Measurements from ENCODE around the gene MYBPC1.
A peak's percentile ranks its signal among the peaks of the same experiment; 100 is the strongest.
"Not testable (repeated sequence)": the region's sequence is repeated elsewhere in the genome, so short reads cannot be mapped to it uniquely, and the experiment has no call there.

The MYBPC1 gene

DNA sequence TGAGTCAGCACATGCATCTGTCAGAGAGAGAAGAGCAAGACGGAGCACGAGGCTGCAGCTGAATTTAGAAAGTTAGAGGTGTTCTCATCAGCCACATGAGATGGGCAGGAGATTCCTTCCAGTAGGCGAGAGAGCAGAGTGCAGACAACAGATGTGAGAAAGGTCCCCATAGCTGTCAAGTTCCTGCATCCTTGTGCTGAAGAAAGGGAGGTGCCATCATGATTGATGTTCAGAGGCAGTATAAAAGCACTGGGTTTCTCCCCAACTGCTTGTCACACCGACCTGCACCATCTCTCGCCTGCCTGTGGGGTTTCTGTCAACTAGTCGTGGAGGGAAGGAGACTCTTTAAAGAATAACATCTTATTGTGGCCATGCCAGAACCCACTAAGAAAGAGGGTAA, at the start of gene MYBPC1:
MYBPC1 (plus strand) TSS at position 272 of the 400 bp plus-strand sequence; CDS start at position 372, 100 bp downstream.
- no peak for DNase-seq (ENCODE audit: low read depth)
- no peak within 1 kb of the TSS for H3K4me3 ChIP-seq (replicated peaks; ENCODE audit: low read depth, low read length)
- TF ChIP-seq, protein P1, sequence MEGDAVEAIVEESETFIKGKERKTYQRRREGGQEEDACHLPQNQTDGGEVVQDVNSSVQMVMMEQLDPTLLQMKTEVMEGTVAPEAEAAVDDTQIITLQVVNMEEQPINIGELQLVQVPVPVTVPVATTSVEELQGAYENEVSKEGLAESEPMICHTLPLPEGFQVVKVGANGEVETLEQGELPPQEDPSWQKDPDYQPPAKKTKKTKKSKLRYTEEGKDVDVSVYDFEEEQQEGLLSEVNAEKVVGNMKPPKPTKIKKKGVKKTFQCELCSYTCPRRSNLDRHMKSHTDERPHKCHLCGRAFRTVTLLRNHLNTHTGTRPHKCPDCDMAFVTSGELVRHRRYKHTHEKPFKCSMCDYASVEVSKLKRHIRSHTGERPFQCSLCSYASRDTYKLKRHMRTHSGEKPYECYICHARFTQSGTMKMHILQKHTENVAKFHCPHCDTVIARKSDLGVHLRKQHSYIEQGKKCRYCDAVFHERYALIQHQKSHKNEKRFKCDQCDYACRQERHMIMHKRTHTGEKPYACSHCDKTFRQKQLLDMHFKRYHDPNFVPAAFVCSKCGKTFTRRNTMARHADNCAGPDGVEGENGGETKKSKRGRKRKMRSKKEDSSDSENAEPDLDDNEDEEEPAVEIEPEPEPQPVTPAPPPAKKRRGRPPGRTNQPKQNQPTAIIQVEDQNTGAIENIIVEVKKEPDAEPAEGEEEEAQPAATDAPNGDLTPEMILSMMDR (IDR thresholded peaks at IDR 0.05; ENCODE audit: low read length, missing control alignments), result no peak

DNA sequence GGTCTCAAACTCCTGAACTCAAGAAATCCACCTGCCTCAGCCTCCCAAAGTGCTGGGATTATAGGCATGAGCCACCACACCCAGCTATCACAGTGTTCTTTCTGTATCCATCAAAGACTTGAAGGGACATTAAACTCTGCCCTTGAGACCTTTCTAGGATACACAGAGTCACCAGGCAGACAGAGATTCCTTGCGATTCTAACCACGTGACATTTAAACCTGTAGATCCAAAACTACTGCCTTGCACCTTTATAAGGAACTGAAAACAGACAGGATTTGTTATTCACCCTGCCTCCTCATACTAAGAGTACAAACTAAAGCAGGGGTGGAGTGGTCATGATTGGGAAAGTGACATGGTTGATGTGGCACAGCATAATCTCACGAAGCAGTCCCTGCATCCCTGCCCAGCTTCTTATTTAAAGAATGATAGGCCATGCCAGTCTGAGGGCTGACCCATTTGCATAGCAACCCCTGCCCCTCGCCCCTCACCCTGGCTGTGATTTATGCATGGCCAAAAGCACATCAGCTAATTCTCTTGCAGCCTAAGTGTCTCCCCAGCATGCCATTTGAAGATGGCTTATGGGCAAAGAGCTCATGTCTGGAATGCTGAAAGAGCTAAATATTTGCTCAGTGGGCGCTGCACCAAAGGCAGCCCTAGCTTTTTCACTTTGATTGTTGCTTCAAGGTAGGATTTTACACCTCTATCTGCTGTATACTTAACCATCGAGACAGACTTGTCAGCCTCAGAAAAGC, 43.2 kb upstream of the MYBPC1 start:
- no peak for DNase-seq (ENCODE audit: low read depth)
- no peak overlapping the region for H3K4me3 ChIP-seq (replicated peaks; ENCODE audit: low read depth, low read length)
- TF ChIP-seq, protein P1 (IDR thresholded peaks at IDR 0.05; ENCODE audit: low read length, missing control alignments), result no peak

DNA sequence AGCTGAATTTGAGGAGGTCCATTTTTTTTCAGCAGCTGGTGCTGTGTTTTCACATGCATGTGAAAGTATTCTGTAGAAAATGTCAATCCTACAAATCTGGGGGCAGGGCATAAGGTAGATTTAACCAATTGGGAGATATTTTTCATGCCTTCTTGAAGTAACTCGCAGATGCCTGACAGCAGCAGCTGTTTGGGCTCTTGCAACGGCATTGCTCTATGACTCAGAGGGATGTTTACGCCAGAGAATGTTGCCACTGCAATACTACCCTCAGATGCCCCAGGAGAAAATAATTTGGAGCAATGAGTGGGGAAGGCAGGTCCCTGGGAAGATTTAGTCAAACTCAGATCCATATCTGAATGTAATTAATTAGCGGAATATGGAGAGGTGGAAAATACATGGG, 42.5 kb upstream of the MYBPC1 start:
- H3K4me3 ChIP-seq (replicated peaks; ENCODE audit: low read depth, low read length), result no peak overlapping the region
- peak; percentile 33 for DNase-seq (ENCODE audit: low read depth)
- TF ChIP-seq, protein P1 (IDR thresholded peaks at IDR 0.05; ENCODE audit: low read length, missing control alignments), result no peak

DNA sequence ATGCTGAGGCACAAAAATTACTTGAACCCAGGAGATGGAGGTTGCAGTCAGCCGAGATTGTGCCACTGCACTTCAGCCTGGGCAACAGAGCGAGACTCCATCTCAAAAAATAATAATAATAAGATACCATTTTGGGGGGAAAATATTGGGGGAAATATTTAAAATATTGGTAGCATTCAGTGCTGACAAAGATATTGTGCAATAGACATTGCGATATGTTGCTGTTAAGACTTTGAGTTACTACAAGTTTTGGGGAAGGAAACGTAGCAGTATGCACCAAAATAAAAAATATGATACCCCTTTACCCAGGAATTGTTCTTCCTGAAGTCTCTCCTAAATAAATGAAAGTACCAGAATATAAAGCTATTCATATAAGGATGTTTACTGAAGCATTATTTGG, 37.7 kb upstream of the MYBPC1 start:
- TF ChIP-seq, protein P1 (IDR thresholded peaks at IDR 0.05; ENCODE audit: low read length, missing control alignments), result no peak
- H3K4me3 ChIP-seq (replicated peaks; ENCODE audit: low read depth, low read length), result no peak overlapping the region
- no peak for DNase-seq (ENCODE audit: low read depth)

- not testable (repeated sequence) for H3K4me3 ChIP-seq (replicated peaks; ENCODE audit: low read depth, low read length); DNase-seq (ENCODE audit: low read depth)
Observed at GRCh38 chr12:101558726-101559125, 36.0 kb upstream of the MYBPC1 start.

DNA sequence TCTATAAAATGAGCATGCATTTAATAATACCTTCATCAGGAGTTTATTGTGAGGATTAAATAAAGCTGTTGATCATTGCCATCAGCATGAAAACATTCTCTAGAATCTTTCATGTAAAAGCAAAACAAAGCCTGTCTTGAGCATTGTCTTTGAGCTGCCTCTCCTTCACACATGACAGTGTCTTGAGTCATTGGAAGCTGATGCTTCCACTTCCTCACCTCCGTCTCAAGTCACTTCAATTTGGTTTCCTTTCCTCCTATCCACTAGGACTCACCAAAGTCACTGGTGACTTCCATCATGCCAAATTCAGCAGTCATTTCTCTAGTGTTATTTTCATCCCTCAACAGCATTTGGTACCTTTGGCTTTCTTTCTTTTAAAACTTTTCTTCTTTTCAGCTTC, 31.6 kb upstream of the MYBPC1 start:
- no peak overlapping the region for H3K4me3 ChIP-seq (replicated peaks; ENCODE audit: low read depth, low read length)
- TF ChIP-seq, protein P1 (IDR thresholded peaks at IDR 0.05; ENCODE audit: low read length, missing control alignments), result no peak
- DNase-seq (ENCODE audit: low read depth), result no peak

DNA sequence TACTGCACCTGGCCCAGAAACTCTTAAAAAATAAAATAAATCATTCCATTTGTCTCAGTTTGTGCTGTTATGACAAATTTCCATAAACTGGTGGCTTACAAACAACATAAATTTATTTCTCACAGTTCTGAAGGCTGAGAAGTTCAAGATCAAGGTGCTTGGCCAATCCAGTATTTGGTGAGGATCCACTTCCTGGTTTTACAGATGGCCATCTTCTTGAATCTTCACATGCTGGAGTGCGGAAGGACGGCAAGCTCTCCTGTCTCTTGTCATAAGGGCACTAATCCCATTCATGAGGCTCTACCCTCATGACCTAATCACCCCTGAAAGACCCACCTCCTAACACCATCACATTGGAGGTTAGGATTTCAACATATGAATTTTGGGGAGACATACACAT, 29.9 kb upstream of the MYBPC1 start:
- TF ChIP-seq, protein P1 (IDR thresholded peaks at IDR 0.05; ENCODE audit: low read length, missing control alignments), result no peak
- no peak overlapping the region for H3K4me3 ChIP-seq (replicated peaks; ENCODE audit: low read depth, low read length)
- DNase-seq (ENCODE audit: low read depth), result no peak

Measured in fibroblast of pulmonary artery (primary cell).